Right renal cortex interstitium (tissue), 3 donors: Measurements from ENCODE around the gene NT5DC4. TPM values are rescaled to one million over a fixed set of nuclear protein-coding genes. Genes with fewer than 3 reads are reported as not detected.

ENCODE experiments used
- DNase-seq, 3 donors: peaks; one replicate each; pipeline ENCODE4 v3.0.0-alpha.2; 2013; ENCODE audit warnings: low read depth in 3 of 3, low spot score in 2 of 3
- polyA plus RNA-seq, 3 donors: library from polyadenylated mRNA; unstranded; fragments of 120-200 nt; gene quantifications; one replicate each; pipeline ENCODE4 v1.2.1, GENCODE V29; 2013; ENCODE audit not compliant: insufficient read length in 3 of 3

The NT5DC4 gene
- polyA plus RNA-seq, 3 donors: 0.07 to 0.12 TPM; not detected in 1

- no peak for DNase-seq
Observed at GRCh38 chr2:112776113-112776512, 55.3 kb downstream of the NT5DC4 start.

GRCh38 chr2:112777036-112777435 lies 56.2 kb downstream of the NT5DC4 start:
- no peak for DNase-seq

GRCh38 chr2:112779598-112779997 lies 58.8 kb downstream of the NT5DC4 start:
- DNase-seq: no peak

GRCh38 chr2:112782234-112782799 lies 61.5 kb downstream of the NT5DC4 start:
- no peak for DNase-seq

- no peak for DNase-seq
Observed at GRCh38 chr2:112783187-112783714, 62.4 kb downstream of the NT5DC4 start.

GRCh38 chr2:112784199-112785189 lies 63.7 kb downstream of the NT5DC4 start, which contains the start of gene IL1A:
Gene IL1A, minus strand, starts transcription at chr2:112784493. Its CDS starts 723 bp downstream, at chr2:112783770.
- no peak for DNase-seq

- no peak for DNase-seq
Observed at GRCh38 chr2:112787294-112787693, 66.5 kb downstream of the NT5DC4 start.

GRCh38 chr2:112787729-112788393 lies 67.0 kb downstream of the NT5DC4 start:
- no peak for DNase-seq

GRCh38 chr2:112788653-112789052 lies 67.8 kb downstream of the NT5DC4 start:
- no peak for DNase-seq

Other genes with a start within 250 kb of the NT5DC4 start
- gene TTL, start 238.9 kb upstream of the NT5DC4 start, polyA plus RNA-seq: 10 to 100 TPM; 34.7 to 37.3 (median 36.0) TPM
- gene POLR1B, start 178.6 kb upstream of the NT5DC4 start, polyA plus RNA-seq: 10 to 100 TPM; 24.2 to 28.8 (median 27.9) TPM
- gene CHCHD5, start 136.4 kb upstream of the NT5DC4 start, polyA plus RNA-seq: 10 to 100 TPM; 21.7 to 24.5 (median 22.0) TPM
- gene SLC20A1, start 75.1 kb upstream of the NT5DC4 start, polyA plus RNA-seq: 10 to 100 TPM; 36.1 to 41.8 (median 40.9) TPM
- 10 to 100 TPM; 12.8 to 16.4 (median 15.8) TPM for gene CKAP2L, start 43.6 kb downstream of the NT5DC4 start, polyA plus RNA-seq
- gene IL1A, start 63.5 kb downstream of the NT5DC4 start, polyA plus RNA-seq: under 1 TPM in 1 of 3 donors, not detected in 2; 0.06 TPM
- 1 to 10 TPM in 1 of 3 donors, under 1 TPM in 2; 0.47 to 1.7 (median 0.50) TPM for gene IL1B, start 115.8 kb downstream of the NT5DC4 start, polyA plus RNA-seq
- gene IL37, start 190.1 kb downstream of the NT5DC4 start, polyA plus RNA-seq: not detected